ENCODE data around the gene ADCY1.

The ADCY1 gene

DNA sequence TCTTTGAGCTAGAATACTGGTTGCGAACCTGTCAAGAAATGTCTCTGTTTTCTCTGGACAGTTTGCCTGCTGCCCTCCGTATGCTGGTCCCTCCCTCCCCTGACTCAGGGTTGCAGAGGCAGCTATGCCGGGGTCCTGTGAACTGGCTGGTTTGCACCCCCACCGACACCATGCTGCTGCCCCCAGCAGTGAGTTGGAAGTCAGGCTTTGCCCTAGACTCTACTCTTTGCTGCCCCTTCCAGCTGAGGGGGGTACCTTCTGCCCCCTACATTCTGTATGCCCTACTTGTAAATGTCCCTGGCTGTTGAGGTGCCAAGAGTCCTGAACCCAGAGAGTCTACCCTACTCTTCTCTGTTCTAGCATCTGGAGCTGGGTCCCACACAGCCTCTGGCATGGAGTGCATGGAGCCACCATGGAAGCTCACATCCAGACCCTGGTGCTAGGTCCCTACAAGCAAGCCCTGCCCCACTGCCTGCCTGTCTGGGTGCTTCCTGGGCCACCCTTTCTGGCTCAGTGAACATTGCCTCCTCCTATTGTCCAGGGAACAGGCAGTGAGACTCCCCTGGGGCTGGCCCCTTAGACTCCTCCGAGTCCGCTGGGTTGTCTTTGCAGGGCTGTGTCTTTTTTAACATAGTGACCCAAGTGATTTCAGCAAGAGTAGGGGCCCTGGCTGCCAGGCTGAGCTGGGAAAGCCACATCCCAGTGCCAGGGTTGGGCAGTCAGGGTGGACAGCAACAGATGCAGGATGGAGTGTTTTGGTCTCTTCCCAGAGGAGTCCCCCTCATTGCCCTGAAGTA is 138.9 kb downstream of the ADCY1 start:
- DNase-seq (ENCODE audit: low read depth), result no peak
- H3K4me3 ChIP-seq (ENCODE audit: low read length), result no peak overlapping the region
- TF ChIP-seq, protein P1, sequence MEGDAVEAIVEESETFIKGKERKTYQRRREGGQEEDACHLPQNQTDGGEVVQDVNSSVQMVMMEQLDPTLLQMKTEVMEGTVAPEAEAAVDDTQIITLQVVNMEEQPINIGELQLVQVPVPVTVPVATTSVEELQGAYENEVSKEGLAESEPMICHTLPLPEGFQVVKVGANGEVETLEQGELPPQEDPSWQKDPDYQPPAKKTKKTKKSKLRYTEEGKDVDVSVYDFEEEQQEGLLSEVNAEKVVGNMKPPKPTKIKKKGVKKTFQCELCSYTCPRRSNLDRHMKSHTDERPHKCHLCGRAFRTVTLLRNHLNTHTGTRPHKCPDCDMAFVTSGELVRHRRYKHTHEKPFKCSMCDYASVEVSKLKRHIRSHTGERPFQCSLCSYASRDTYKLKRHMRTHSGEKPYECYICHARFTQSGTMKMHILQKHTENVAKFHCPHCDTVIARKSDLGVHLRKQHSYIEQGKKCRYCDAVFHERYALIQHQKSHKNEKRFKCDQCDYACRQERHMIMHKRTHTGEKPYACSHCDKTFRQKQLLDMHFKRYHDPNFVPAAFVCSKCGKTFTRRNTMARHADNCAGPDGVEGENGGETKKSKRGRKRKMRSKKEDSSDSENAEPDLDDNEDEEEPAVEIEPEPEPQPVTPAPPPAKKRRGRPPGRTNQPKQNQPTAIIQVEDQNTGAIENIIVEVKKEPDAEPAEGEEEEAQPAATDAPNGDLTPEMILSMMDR (conservative IDR thresholded peaks at IDR 0.05; ENCODE audit: low read depth, low read length), result no peak

DNA sequence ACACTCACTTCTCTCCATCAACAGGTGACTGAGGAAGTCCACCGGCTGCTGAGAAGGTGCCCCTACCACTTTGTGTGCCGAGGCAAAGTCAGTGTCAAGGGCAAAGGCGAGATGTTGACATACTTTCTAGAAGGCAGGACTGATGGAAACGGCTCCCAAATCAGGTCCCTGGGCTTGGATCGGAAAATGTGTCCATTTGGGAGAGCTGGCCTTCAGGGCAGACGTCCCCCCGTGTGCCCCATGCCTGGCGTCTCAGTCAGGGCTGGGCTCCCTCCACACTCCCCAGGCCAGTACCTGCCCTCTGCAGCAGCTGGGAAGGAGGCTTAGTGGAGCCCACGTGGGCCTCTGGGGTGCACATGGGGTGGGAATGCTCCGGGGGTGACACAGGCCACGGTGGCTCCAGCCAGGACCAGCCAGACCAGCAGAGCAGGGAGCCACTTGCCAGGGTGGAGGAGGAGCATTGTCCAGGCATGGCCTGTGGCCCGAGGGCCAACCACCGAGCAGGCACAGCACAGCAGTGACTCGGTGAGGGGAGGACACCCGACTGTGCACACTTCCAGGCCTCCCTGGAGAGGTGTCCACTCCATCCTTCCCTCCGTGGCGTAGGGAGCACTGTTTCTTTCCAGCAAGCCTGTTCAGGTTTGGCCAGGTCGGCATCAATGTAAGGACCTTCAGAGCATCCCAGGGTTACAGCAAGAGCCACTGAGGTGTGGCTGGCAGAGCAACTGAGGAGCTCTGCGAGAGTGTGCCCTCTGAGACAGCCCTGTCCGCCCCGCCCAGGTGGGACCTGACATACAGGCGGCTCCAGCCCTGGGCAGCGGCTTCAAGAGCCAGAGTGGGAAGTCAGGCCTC is 139.7 kb downstream of the ADCY1 start:
- TF ChIP-seq, protein P1 (conservative IDR thresholded peaks at IDR 0.05; ENCODE audit: low read depth, low read length), result no peak
- no peak for DNase-seq (ENCODE audit: low read depth)
- no peak overlapping the region for H3K4me3 ChIP-seq (ENCODE audit: low read length)

DNA sequence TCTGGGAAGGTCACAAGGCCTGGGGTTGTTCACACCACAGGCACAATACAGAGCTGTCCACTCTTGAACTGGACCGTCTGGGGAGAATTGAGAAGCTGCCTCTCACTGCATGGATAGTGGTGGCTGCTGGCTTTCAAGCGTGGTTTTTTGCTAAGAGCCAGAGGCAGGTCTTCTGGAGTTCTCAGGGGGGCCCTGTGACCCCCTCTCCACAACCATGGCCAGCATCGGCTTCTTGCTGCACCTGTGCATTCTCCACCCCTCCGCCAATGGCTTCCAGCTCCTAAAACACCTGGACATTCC is 140.3 kb downstream of the ADCY1 start:
- TF ChIP-seq, protein P1 (conservative IDR thresholded peaks at IDR 0.05; ENCODE audit: low read depth, low read length), result no peak
- DNase-seq (ENCODE audit: low read depth), result no peak
- no peak overlapping the region for H3K4me3 ChIP-seq (ENCODE audit: low read length)

DNA sequence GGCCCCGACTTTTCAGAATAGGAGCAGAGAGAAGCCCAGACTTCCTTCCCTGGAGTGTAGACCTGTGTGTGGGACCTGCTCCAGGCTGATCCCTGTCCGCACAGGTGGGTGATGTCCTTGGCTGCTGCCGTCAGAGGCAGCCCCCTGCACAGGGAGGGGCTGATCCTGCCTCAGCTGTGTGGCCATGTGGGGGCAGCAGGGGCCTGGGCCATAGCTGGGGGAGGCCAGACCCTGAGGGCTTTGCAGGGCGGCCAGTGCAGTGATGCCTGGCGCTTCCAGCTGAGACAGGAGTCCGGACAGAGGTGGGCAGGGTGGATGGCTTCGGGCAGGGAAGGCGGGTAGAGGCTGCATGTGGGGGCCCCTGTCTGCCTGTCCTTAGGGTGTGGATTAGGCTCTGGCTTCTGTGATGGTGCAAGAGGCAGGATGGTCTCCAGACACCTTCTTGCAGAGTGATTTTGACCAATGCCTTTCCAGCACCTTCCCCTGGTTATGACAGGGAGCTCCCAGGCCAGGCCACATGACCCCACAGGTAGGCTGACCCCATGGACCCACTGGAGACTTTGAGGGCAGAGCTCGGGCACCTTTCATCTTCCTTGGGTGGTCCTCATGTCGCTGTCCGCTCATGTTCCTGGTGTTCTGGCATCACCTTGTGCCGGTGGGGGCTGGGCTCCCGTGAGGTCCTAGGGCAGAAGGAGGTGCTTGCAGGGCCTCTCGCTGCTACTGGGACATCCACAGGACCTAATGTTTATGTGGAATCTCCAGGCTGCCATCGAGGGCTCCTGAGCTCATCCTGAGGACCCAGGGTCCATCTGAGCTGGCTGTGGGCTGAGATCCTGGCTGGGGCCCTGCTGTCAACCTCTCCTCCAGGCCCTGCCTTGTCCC is 141.5 kb downstream of the ADCY1 start:
- no peak for DNase-seq (ENCODE audit: low read depth)
- TF ChIP-seq, protein P1 (conservative IDR thresholded peaks at IDR 0.05; ENCODE audit: low read depth, low read length), result no peak
- no peak overlapping the region for H3K4me3 ChIP-seq (ENCODE audit: low read length)

DNA sequence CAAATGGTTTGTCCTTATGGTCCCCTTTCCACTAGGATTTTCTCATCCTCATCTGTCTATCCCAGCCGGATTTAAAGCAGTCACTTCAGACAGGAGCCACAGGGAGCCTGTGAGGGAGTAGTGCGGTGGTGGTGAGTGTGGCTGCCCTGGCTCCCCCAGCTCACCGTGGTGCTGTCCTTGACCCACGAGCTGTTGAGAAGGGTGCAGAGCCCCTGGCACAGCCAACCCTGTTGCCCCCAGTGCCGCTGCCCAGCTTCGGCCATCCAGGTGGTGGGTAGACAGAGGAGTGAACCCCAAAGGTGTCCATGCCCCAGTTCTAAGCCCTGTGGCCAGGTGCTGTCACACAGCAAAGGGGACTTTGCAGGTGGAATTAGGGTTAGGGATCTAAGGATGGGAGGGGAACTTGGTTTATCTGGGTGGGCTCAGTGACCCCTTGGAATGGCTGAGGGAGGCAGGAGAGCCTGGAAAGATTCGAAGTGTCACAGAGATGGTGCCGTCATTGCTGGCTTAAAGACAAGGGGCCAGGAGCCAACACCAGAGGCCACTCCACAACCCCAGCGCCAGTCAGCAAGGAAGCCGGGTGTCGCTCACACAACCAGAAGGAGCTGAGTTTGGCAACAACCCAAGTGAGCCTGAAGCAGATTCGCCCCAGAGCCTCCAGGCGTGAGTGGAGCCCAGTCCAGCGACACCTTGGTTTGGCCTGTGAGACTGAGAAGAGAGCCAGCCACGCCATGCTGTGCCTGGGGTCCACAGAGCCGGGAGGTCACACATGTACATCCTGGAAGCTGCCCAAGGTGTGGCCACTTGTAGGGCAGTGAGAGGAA is 142.4 kb downstream of the ADCY1 start:
- DNase-seq (ENCODE audit: low read depth), result no peak
- TF ChIP-seq, protein P1 (conservative IDR thresholded peaks at IDR 0.05; ENCODE audit: low read depth, low read length), result no peak
- H3K4me3 ChIP-seq (ENCODE audit: low read length), result no peak overlapping the region

DNA sequence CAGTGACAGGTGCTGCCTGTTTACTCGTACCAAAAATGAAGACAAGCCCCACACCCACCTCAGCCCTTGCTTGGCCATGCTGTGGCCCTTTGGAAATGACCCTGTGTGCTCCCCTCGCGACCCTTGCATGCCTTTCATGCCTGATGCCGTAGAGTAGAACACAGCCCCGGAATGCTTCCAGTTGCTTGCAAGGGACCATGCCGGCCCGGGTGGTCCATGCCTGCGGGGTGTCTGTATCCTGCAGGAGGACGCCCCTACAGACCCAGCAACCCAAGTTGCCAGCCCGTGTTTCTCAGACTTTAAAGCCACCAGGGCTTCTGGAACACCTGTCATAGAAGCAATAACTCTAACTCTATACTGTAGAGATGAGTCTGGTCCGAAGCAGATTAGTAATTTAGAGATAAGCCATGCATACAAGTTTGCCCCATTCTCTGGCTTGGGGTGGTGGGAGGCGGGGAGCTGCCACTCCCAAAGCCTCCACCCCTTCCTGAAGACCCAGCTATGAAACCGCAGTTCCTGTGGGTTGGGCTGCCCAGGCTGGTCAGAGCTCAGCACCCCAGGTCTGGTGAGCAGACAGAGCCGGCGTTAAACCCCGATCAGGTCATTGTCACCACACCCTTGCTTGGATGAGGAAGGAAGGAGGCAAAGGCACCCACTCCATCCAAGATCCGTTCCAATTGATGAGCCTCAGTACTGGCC is 143.5 kb downstream of the ADCY1 start:
- H3K4me3 ChIP-seq (ENCODE audit: low read length), result no peak overlapping the region
- DNase-seq (ENCODE audit: low read depth), result no peak
- TF ChIP-seq, protein P1 (conservative IDR thresholded peaks at IDR 0.05; ENCODE audit: low read depth, low read length), result no peak
